Gastroesophageal sphincter (tissue), 3 donors: ENCODE measurements around the gene CHDH.

Source experiments
- EP300 ChIP-seq: sonication (generic); formaldehyde crosslinking; IDR thresholded peaks from one replicate; pipeline ENCODE4 v1.6.1; 2017; ENCODE audit warnings: antibody characterized with exemption, mild to moderate bottlenecking
- POLR2A ChIP-seq, 2 donors: fragments of 450-650 bp; IDR thresholded peaks; one replicate each; pipeline ENCODE4 v1.6.1; 2017; ENCODE audit warnings: antibody characterized with exemption in 2 of 2, mild to moderate bottlenecking in 2 of 2, moderate library complexity in 1 of 2
- POLR2AphosphoS5 ChIP-seq: sonication (generic); formaldehyde crosslinking; IDR thresholded peaks from one replicate; pipeline ENCODE4 v1.6.1; 2017; ENCODE audit warnings: antibody characterized with exemption
- TF ChIP-seq, protein P1 (sequence below), 4 experiments: fragments of 200-600 bp in 2 of 4; fragments of 450-650 bp in 2 of 4; sonication (generic) in 1 of 4; IDR thresholded peaks; one replicate each; pipeline ENCODE4 v1.5.1; 2017 to 2019; ENCODE audit warnings: antibody characterized with exemption in 4 of 4, mild to moderate bottlenecking in 2 of 4, moderate library complexity in 2 of 4

DNA sequence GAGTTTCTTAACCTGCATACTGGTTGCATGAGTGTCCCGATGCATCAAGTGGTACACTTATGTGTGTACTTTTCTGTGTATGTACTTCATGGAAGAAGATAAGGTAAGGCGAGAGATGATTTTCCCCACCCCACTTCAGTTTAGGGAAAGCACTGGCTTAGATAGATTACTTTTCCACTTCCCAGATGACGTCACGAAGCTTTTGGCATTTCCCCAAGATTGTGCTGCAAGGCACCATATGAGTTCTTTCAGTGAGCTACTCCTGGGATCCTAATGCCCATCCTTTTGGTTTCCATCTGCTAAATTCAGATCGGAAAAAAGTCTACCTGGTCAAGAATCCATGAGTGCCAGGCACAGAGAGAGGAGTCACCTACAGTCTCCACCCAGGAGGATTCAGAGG is 4.7 kb upstream of the CHDH start:
- TF ChIP-seq, protein P1, sequence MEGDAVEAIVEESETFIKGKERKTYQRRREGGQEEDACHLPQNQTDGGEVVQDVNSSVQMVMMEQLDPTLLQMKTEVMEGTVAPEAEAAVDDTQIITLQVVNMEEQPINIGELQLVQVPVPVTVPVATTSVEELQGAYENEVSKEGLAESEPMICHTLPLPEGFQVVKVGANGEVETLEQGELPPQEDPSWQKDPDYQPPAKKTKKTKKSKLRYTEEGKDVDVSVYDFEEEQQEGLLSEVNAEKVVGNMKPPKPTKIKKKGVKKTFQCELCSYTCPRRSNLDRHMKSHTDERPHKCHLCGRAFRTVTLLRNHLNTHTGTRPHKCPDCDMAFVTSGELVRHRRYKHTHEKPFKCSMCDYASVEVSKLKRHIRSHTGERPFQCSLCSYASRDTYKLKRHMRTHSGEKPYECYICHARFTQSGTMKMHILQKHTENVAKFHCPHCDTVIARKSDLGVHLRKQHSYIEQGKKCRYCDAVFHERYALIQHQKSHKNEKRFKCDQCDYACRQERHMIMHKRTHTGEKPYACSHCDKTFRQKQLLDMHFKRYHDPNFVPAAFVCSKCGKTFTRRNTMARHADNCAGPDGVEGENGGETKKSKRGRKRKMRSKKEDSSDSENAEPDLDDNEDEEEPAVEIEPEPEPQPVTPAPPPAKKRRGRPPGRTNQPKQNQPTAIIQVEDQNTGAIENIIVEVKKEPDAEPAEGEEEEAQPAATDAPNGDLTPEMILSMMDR (IDR thresholded peaks at IDR 0.05) = no peak
- TF ChIP-seq POLR2A (IDR thresholded peaks at IDR 0.05) (no peak), POLR2AphosphoS5 (no peak), EP300 (no peak)
